Right atrium auricular region (tissue), 2 donors: ENCODE measurements around the gene USH2A. TPM values are rescaled to one million over a fixed set of nuclear protein-coding genes. Genes with fewer than 3 reads are reported as not detected.

Source experiments
- DNase-seq: peaks from one replicate; pipeline ENCODE4 v3.0.0-alpha.2; 2019; ENCODE audit warnings: low spot score
- H3K27ac ChIP-seq, 2 donors: fragments of 200-600 bp; sonication (generic); 1 replicate in 1 of 2; 2 replicates in 1 of 2; pipeline ENCODE4 v1.5.1; 2016 to 2019
- H3K27me3 ChIP-seq, 2 donors: fragments of 200-600 bp; sonication (generic); one replicate each; pipeline versions ENCODE4 v1.5.1 to v1.6.0; 2017 to 2019
- H3K36me3 ChIP-seq: fragments of 200-600 bp; sonication (generic); one replicate; pipeline ENCODE4 v1.5.1; 2016
- H3K4me1 ChIP-seq, 2 donors: fragments of 200-600 bp; sonication (generic); one replicate each; pipeline versions ENCODE4 v1.5.1 to v1.6.0; 2017 to 2019
- H3K4me3 ChIP-seq, 2 donors: fragments of 200-600 bp; sonication (generic); 1 replicate in 1 of 2; 2 replicates in 1 of 2; pipeline ENCODE4 v1.5.1; 2017 to 2019; ENCODE audit warnings: mild to moderate bottlenecking in 1 of 2, moderate library complexity in 1 of 2
- H3K9me3 ChIP-seq, 2 donors: fragments of 200-600 bp; sonication (generic); one replicate each; pipeline ENCODE4 v1.5.1; 2019
- total RNA-seq, 2 donors: library from RNA; depleted of rRNA; stranded (reverse); fragments of >200 nt; gene quantifications; one replicate each; pipeline ENCODE4 v1.1.0, GENCODE V29; 2016
- TF ChIP-seq, protein P1 (sequence below), 2 donors: fragments of 200-600 bp; sonication (generic); IDR thresholded peaks; one replicate each; pipeline ENCODE4 v1.5.1; 2019; ENCODE audit warnings: antibody characterized with exemption in 2 of 2

Gene USH2A
- total RNA-seq, 2 donors from 2014 or later = 2.4 to 5.6 TPM

DNA sequence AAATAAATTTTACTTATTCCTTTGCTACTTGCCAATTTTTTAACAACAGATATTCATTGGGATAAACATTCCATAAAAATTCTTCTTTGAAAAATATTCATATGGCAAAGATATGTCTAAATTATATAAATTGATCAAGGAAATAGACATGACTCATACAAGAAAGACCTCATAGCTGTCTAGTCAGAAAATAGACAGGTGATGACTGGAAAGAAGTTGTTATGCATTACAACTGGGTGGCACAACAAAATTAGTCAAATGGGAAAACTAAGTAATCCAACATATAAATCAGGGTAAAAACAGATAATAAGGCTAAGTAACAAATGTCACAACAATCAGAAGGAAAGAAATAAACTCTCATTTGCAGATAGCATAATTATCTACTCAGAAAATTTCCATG is 92.0 kb downstream of the USH2A start:
- H3K4me1 ChIP-seq = no peaks in the 10 kb centered on the region
- peaks cover 0 to 7% of the 10 kb centered on the region in 2 donors for H3K9me3 ChIP-seq
- no peaks in the 10 kb centered on the region for H3K36me3 ChIP-seq
- H3K4me3 ChIP-seq = no peak overlapping the region
- H3K27me3 ChIP-seq = no peaks in the 10 kb centered on the region
- TF ChIP-seq, protein P1, sequence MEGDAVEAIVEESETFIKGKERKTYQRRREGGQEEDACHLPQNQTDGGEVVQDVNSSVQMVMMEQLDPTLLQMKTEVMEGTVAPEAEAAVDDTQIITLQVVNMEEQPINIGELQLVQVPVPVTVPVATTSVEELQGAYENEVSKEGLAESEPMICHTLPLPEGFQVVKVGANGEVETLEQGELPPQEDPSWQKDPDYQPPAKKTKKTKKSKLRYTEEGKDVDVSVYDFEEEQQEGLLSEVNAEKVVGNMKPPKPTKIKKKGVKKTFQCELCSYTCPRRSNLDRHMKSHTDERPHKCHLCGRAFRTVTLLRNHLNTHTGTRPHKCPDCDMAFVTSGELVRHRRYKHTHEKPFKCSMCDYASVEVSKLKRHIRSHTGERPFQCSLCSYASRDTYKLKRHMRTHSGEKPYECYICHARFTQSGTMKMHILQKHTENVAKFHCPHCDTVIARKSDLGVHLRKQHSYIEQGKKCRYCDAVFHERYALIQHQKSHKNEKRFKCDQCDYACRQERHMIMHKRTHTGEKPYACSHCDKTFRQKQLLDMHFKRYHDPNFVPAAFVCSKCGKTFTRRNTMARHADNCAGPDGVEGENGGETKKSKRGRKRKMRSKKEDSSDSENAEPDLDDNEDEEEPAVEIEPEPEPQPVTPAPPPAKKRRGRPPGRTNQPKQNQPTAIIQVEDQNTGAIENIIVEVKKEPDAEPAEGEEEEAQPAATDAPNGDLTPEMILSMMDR (IDR thresholded peaks at IDR 0.05) = no peak
- DNase-seq = no peak
- no peak overlapping the region for H3K27ac ChIP-seq

- H3K9me3 ChIP-seq = peaks cover 0 to 7% of the 10 kb centered on the region in 2 donors
- no peak overlapping the region for H3K4me3 ChIP-seq
- H3K27ac ChIP-seq = no peak overlapping the region
- TF ChIP-seq, protein P1 (IDR thresholded peaks at IDR 0.05) = no peak
- DNase-seq = no peak
- no peaks in the 10 kb centered on the region for H3K27me3 ChIP-seq
- no peaks in the 10 kb centered on the region for H3K4me1 ChIP-seq
- no peaks in the 10 kb centered on the region for H3K36me3 ChIP-seq
These were observed 93.0 kb downstream of the USH2A start for GRCh38 chr1:216330262-216330661.

DNA sequence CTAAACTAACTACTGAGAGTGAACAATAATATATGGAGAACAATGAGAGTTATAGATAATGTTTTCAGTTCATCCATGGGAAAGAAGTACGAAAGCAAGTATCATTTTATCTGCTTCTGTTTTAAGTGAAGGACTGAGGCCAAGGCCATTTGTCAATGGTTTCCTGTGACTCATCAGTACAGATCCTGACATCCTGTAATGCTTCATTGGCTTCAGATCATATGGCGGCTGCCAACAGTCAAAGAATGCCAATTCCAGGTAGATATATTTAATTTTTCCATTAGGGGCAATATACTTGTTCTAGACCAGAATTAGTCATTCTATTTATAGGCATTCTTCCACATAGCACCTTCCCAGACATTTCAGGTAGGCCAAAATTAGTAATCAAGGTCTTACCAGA is 97.3 kb downstream of the USH2A start:
- Histone ChIP-seq H3K9me3 (no peaks in the 10 kb centered on the region), H3K4me1 (no peaks in the 10 kb centered on the region), H3K27ac (no peak overlapping the region), H3K36me3 (no peaks in the 10 kb centered on the region), H3K27me3 (no peaks in the 10 kb centered on the region), H3K4me3 (no peak overlapping the region)
- TF ChIP-seq, protein P1 (IDR thresholded peaks at IDR 0.05) = no peak
- DNase-seq = no peak

DNA sequence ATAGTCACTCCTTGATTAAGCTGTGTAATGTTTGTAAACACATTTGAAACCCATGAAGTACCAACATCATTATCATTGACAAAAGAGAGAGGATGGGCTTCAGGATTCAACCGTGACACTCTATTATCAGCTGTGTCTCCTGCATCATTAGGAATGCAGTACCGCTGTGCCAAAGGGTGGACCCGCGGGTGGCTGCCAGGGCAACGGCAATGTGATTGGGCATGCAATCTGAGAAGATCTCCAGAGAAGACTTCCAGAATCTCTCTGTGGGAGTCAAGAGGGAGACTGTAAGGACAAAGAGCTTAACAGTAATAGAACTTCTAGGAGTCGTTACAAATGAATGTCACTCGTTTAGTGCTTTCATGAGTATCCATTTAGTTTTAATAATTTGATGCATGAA is 97.9 kb downstream of the USH2A start:
- no peaks in the 10 kb centered on the region for H3K4me1 ChIP-seq
- no peaks in the 10 kb centered on the region for H3K27me3 ChIP-seq
- no peak overlapping the region for H3K4me3 ChIP-seq
- H3K9me3 ChIP-seq = no peaks in the 10 kb centered on the region
- no peak overlapping the region for H3K27ac ChIP-seq
- no peak for DNase-seq
- no peaks in the 10 kb centered on the region for H3K36me3 ChIP-seq
- TF ChIP-seq, protein P1 (IDR thresholded peaks at IDR 0.05) = no peak

GRCh38 chr1:216323344-216323743 is 99.9 kb downstream of the USH2A start:
- H3K4me1 ChIP-seq = no peaks in the 10 kb centered on the region
- TF ChIP-seq, protein P1 (IDR thresholded peaks at IDR 0.05) = no peak
- no peak overlapping the region for H3K4me3 ChIP-seq
- H3K9me3 ChIP-seq = no peaks in the 10 kb centered on the region
- no peaks in the 10 kb centered on the region for H3K36me3 ChIP-seq
- H3K27ac ChIP-seq = no peak overlapping the region
- no peak for DNase-seq
- H3K27me3 ChIP-seq = no peaks in the 10 kb centered on the region

GRCh38 chr1:216314379-216315095 is 108.7 kb downstream of the USH2A start:
- no peaks in the 10 kb centered on the region for H3K36me3 ChIP-seq
- H3K4me1 ChIP-seq = no peaks in the 10 kb centered on the region
- TF ChIP-seq, protein P1 (IDR thresholded peaks at IDR 0.05) = no peak
- no peak overlapping the region for H3K4me3 ChIP-seq
- H3K27ac ChIP-seq = no peak overlapping the region
- DNase-seq = no peak
- H3K9me3 ChIP-seq = no peaks in the 10 kb centered on the region
- no peaks in the 10 kb centered on the region for H3K27me3 ChIP-seq
